ENCODE measurements around the gene CYSLTR2. TPM values are rescaled to one million over a fixed set of nuclear protein-coding genes. Genes with fewer than 3 reads are reported as not detected.

The CYSLTR2 gene
- total and polyA plus RNA-seq, 2 donors (not counting 1 experiment from before 2014, with no cell fraction given) = 0.09 TPM; not detected in 1

GRCh38 chr13:48709213-48709612, 55.5 kb downstream of the CYSLTR2 start:
- intact Hi-C loops (cut with micrococcal nuclease) = no loop called here
- Mint-ChIP-seq H3K27ac (no peak overlapping the region), H3K4me3 (no peak overlapping the region), H3K27me3 (peaks cover 21% of the 10 kb centered on the region), H3K4me1 (no peaks in the 10 kb centered on the region), H3K9me3 (ENCODE audit: insufficient read depth) (no peaks in the 10 kb centered on the region)
- no peak for DNase-seq
- no peak for TF ChIP-seq CTCF (IDR thresholded peaks at IDR 0.05)
- no peak for TF ChIP-seq EZH2 (IDR thresholded peaks at IDR 0.05; ENCODE audit: borderline replicate concordance, insufficient read depth, low read depth, low read length, poor library complexity, severe bottlenecking)
- Histone ChIP-seq H3K9me3 (ENCODE audit: control extremely low read depth in 1 of 3, control insufficient read depth in 2 of 3, insufficient read depth in 1 of 3, low read length in 2 of 3) (peaks cover 0 to 5% (median 0%) of the 10 kb centered on the region in 3 donors), H3K4me2 (replicated peaks; ENCODE audit: low read depth, low read length, poor library complexity, severe bottlenecking) (no peak overlapping the region), H3K9ac (ENCODE audit: low read length) (no peak overlapping the region), H3K27me3 (replicated peaks in 1 of 4; ENCODE audit: control extremely low read depth in 1 of 4, control insufficient read depth in 3 of 4, insufficient read depth in 4 of 4, low read length in 3 of 4) (peaks cover 0 to 4% (median 0%) of the 10 kb centered on the region in 4 experiments), H3K4me1 (ENCODE audit: control insufficient read depth in 2 of 2, insufficient read depth in 2 of 2, low read length in 2 of 2) (no peaks in the 10 kb centered on the region), H3K4me3 (ENCODE audit: control extremely low read depth in 1 of 5, extremely low read depth in 1 of 5, insufficient read depth in 1 of 5, low read depth in 2 of 5, low read length in 4 of 5) (no peak overlapping the region), H4K20me1 (ENCODE audit: control insufficient read depth, insufficient read depth, low read length, poor library complexity, severe bottlenecking) (no peaks in the 10 kb centered on the region), H3K79me2 (ENCODE audit: control insufficient read depth, insufficient read depth, low read length) (no peaks in the 10 kb centered on the region), H3K36me3 (replicated peaks in 1 of 2; ENCODE audit: control extremely low read depth in 1 of 2, control insufficient read depth in 1 of 2, extremely low read depth in 1 of 2, insufficient read depth in 2 of 2, low read length in 1 of 2) (no peaks in the 10 kb centered on the region), H2AFZ (ENCODE audit: insufficient read depth, low read depth, low read length, poor library complexity, severe bottlenecking) (no peak overlapping the region), H3K27ac (ENCODE audit: low read length in 2 of 2) (no peak overlapping the region)
- POLR2A ChIA-PET = no interaction called here
- no peak for ATAC-seq (ENCODE audit: low read depth)
- CTCF ChIA-PET = no interaction called here
- WGBS (ENCODE audit: insufficient coverage) = no CpG with 5 or more reads among the region's 2 CpGs

GRCh38 chr13:48710160-48710559, 56.4 kb downstream of the CYSLTR2 start:
- Mint-ChIP-seq H3K27me3 (peaks cover 21% of the 10 kb centered on the region), H3K9me3 (ENCODE audit: insufficient read depth) (no peaks in the 10 kb centered on the region), H3K4me1 (no peaks in the 10 kb centered on the region), H3K27ac (no peak overlapping the region), H3K4me3 (no peak overlapping the region)
- ChIA-PET POLR2A (no interaction called here), CTCF (no interaction called here)
- peaks cover 0 to 4% (median 0%) of the 10 kb centered on the region in 4 experiments for H3K27me3 ChIP-seq (replicated peaks in 1 of 4; ENCODE audit: control extremely low read depth in 1 of 4, control insufficient read depth in 3 of 4, insufficient read depth in 4 of 4, low read length in 3 of 4)
- no peak overlapping the region for H2AFZ ChIP-seq (ENCODE audit: insufficient read depth, low read depth, low read length, poor library complexity, severe bottlenecking)
- H4K20me1 ChIP-seq (ENCODE audit: control insufficient read depth, insufficient read depth, low read length, poor library complexity, severe bottlenecking) = no peaks in the 10 kb centered on the region
- no CpG with 5 or more reads among the region's 1 CpG for WGBS (ENCODE audit: insufficient coverage)
- no peaks in the 10 kb centered on the region for H3K36me3 ChIP-seq (replicated peaks in 1 of 2; ENCODE audit: control extremely low read depth in 1 of 2, control insufficient read depth in 1 of 2, extremely low read depth in 1 of 2, insufficient read depth in 2 of 2, low read length in 1 of 2)
- no peak overlapping the region for H3K9ac ChIP-seq (ENCODE audit: low read length)
- no peak overlapping the region for H3K4me2 ChIP-seq (replicated peaks; ENCODE audit: low read depth, low read length, poor library complexity, severe bottlenecking)
- H3K27ac ChIP-seq (ENCODE audit: low read length in 2 of 2) = no peak overlapping the region
- H3K4me1 ChIP-seq (ENCODE audit: control insufficient read depth in 2 of 2, insufficient read depth in 2 of 2, low read length in 2 of 2) = no peaks in the 10 kb centered on the region
- no peak overlapping the region for H3K4me3 ChIP-seq (ENCODE audit: control extremely low read depth in 1 of 5, extremely low read depth in 1 of 5, insufficient read depth in 1 of 5, low read depth in 2 of 5, low read length in 4 of 5)
- DNase-seq = no peak
- intact Hi-C loops (cut with micrococcal nuclease) = no loop called here
- ATAC-seq (ENCODE audit: low read depth) = no peak
- H3K9me3 ChIP-seq (ENCODE audit: control extremely low read depth in 1 of 3, control insufficient read depth in 2 of 3, insufficient read depth in 1 of 3, low read length in 2 of 3) = peaks cover 0 to 5% (median 3%) of the 10 kb centered on the region in 3 donors
- no peak for TF ChIP-seq EZH2 (IDR thresholded peaks at IDR 0.05; ENCODE audit: borderline replicate concordance, insufficient read depth, low read depth, low read length, poor library complexity, severe bottlenecking)
- no peak for TF ChIP-seq CTCF (IDR thresholded peaks at IDR 0.05)
- no peaks in the 10 kb centered on the region for H3K79me2 ChIP-seq (ENCODE audit: control insufficient read depth, insufficient read depth, low read length)

Measured in B cell (primary cell).